Neural crest cell (in vitro differentiated cells): Measurements from ENCODE around the gene TMEM154. TPM values are rescaled to one million over a fixed set of nuclear protein-coding genes. Genes with fewer than 3 reads are reported as not detected.
A peak's percentile ranks its signal among the peaks of the same experiment; 100 is the strongest.

Experiments used
- DNase-seq: peaks from one replicate; pipeline ENCODE4 v3.0.0; 2021; ENCODE audit warnings: low read depth, mixed read lengths, low spot score
- H3K27ac Mint-ChIP-seq: one replicate; pipeline ENCODE4 v1.8.0; 2021; ENCODE audit warnings: mild to moderate bottlenecking, mixed read lengths; ENCODE audit not compliant: unreplicated experiment
- H3K27me3 Mint-ChIP-seq: 2 replicates; pipeline ENCODE4 v1.8.0; 2021; ENCODE audit warnings: low read depth, mild to moderate bottlenecking, mixed read lengths
- H3K36me3 Mint-ChIP-seq: 2 replicates; pipeline ENCODE4 v1.8.0; 2021; ENCODE audit warnings: low read depth, mild to moderate bottlenecking, mixed read lengths
- H3K4me1 Mint-ChIP-seq: 2 replicates; pipeline ENCODE4 v1.8.0; 2021; ENCODE audit warnings: mixed read lengths
- H3K4me3 Mint-ChIP-seq: one replicate; pipeline ENCODE4 v1.8.0; 2021; ENCODE audit warnings: mild to moderate bottlenecking, mixed read lengths
- H3K9me3 Mint-ChIP-seq: 2 replicates; pipeline ENCODE4 v1.8.0; 2021; ENCODE audit warnings: mixed read lengths
- total RNA-seq: library from RNA; stranded (reverse); gene quantifications from 2 replicates; pipeline ENCODE4 v1.2.1, GENCODE V29; 2021
- TF ChIP-seq, protein P1 (sequence below): fragments of 200-600 bp; sonication (generic); conservative IDR thresholded peaks from 2 replicates; pipeline ENCODE4 v1.5.0; 2021; ENCODE audit warnings: antibody characterized with exemption, mild to moderate bottlenecking

The TMEM154 gene
- total RNA-seq, 1 donor from 2014 or later: 0.44 TPM

DNA sequence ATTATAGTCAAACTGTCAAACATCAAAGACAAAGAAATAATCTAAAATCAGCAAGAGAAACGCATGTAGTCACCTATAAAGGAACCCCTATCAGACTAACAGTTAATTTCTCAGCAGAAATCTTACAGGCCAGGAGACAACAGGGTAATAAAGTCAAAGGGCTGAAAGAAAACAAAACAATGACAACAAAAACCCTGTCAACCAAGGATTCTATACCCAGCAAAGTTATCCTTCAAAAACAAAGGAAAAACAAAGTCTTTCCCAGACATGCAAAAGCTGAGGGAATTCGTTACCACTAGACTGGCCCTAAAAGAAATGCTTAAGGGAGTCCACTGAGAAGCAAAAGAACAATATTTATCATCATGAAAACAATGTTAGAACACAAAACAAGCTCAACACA, 22.1 kb downstream of the TMEM154 start:
- TF ChIP-seq, protein P1, sequence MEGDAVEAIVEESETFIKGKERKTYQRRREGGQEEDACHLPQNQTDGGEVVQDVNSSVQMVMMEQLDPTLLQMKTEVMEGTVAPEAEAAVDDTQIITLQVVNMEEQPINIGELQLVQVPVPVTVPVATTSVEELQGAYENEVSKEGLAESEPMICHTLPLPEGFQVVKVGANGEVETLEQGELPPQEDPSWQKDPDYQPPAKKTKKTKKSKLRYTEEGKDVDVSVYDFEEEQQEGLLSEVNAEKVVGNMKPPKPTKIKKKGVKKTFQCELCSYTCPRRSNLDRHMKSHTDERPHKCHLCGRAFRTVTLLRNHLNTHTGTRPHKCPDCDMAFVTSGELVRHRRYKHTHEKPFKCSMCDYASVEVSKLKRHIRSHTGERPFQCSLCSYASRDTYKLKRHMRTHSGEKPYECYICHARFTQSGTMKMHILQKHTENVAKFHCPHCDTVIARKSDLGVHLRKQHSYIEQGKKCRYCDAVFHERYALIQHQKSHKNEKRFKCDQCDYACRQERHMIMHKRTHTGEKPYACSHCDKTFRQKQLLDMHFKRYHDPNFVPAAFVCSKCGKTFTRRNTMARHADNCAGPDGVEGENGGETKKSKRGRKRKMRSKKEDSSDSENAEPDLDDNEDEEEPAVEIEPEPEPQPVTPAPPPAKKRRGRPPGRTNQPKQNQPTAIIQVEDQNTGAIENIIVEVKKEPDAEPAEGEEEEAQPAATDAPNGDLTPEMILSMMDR: no peak
- Mint-ChIP-seq H3K36me3 (peaks cover 14% of the 10 kb centered on the region), H3K4me3 (no peak overlapping the region), H3K27me3 (no peaks in the 10 kb centered on the region), H3K4me1 (no peaks in the 10 kb centered on the region), H3K9me3 (peaks cover 11% of the 10 kb centered on the region), H3K27ac (no peak overlapping the region)
- DNase-seq: no peak

DNA sequence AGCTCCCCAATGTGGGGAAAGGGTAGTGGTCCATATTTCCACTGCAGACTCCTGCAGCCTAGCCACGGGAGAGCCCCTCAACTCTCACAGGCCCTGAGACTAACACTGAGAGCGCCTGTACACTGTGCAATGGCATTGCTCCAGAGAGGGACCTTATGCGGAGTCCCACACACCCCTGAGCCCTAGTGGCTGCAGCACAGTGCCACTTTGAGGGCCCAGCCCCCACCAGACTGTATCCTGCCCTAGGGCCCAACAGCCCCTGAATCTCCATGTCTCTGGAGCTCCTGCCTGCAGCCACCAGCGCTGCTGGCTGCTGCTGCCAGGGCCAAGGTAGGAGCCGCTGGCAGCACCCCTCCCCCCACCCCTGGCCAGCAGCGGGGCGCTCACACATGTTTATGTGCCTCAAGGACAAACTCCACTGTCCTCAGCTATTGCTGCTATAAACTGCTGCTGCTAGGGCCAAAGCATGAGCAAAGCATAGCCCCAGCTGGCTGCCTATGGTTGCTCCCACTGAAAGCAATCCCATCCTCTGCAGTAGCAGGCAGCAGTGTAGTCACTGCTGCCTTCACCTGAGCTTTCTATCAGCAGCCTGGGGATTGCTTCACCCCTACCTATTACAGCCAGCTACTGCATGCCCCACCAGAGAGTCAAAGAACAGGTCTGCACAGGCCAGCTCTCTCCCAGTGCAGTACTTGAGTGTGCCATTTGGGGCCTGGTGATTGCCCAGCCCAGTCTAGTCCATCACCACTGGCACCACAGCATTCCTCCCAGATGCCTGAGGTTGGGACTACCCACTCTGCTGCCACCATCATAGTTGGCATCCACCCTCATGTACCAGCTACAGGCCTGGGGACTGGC, 24.3 kb downstream of the TMEM154 start:
- Mint-ChIP-seq H3K4me1 (peaks cover 2% of the 10 kb centered on the region), H3K27ac (no peak overlapping the region), H3K4me3 (no peak overlapping the region), H3K36me3 (peaks cover 14% of the 10 kb centered on the region), H3K9me3 (peaks cover 11% of the 10 kb centered on the region), H3K27me3 (no peaks in the 10 kb centered on the region)
- TF ChIP-seq, protein P1: no peak
- no peak for DNase-seq

DNA sequence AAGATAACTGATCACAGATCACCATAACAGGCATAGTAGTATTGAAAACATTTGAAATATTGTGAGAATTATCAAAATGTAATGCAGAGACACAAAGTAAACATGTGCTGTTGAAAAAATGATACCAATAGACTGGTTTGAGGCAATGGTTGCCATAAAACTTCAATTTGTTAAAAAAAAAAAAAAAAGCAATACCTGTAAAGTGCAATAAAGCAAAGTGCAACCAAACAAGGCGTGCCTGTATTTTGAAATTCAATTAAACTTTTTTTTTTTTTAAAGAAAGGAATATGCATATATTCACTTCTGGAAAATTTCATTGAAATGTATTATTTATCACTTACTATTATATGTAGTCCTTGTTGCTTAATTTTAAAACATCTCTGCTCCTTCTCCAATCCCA, 27.7 kb downstream of the TMEM154 start:
- peaks cover 8% of the 10 kb centered on the region for H3K4me1 Mint-ChIP-seq
- H3K36me3 Mint-ChIP-seq: peaks cover 7% of the 10 kb centered on the region
- H3K27ac Mint-ChIP-seq: no peak overlapping the region
- TF ChIP-seq, protein P1: no peak
- peaks cover 2% of the 10 kb centered on the region for H3K9me3 Mint-ChIP-seq
- H3K4me3 Mint-ChIP-seq: no peak overlapping the region
- no peak for DNase-seq
- no peaks in the 10 kb centered on the region for H3K27me3 Mint-ChIP-seq

DNA sequence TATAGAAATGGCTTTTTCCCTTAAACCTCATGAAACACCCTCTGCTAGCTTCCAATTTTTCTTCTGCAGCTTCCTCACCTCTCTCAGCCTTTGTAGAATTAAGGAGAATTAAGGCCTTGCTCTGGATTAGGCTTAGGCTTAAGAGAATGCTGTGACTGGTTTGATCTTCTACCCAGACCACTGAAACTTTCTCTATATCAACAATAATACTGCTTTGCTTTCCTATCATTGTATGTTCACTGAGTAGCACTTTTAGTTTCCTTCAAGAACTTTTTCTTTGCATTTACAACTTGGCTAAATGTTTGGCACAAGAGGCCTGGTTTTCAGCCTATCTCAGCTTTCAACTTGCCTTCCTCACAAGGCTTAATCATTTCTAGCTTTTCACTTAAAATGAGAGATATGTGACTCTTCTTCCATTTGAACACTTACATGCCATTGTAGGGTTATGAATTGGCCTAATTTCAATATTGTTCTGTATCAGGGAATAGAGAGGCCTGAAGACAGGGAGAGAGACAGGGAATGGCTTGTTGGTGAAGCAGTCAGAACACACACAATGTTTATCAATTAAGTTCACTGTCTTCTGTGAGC, 28.2 kb downstream of the TMEM154 start:
- DNase-seq: no peak
- Mint-ChIP-seq H3K9me3 (no peaks in the 10 kb centered on the region), H3K4me1 (peaks cover 12% of the 10 kb centered on the region), H3K4me3 (no peak overlapping the region), H3K27ac (no peak overlapping the region), H3K27me3 (no peaks in the 10 kb centered on the region), H3K36me3 (peaks cover 3% of the 10 kb centered on the region)
- TF ChIP-seq, protein P1: no peak

DNA sequence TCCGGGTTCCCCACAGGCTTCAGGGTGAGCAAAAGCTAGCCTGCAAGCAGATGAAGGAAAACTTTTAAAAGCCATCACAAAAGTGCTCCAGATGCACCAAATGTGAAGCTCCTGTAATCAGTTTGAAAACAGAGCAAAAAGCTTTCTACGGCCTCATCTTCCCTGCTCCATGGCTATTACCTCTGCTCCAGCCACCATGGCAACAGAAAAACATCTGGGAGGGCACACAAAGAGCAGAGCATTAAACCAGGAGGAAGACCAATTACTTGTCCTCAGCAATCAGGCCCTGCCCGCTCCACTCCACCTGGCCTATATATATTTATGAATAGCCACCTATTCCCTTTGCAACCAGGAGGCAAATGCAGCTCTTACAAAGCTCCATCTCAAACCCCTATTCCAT, 33.6 kb downstream of the TMEM154 start:
- Mint-ChIP-seq H3K36me3 (no peaks in the 10 kb centered on the region), H3K27ac (peak overlapping the region; percentile 91), H3K4me3 (no peak overlapping the region), H3K9me3 (no peaks in the 10 kb centered on the region), H3K27me3 (no peaks in the 10 kb centered on the region), H3K4me1 (peaks cover 41% of the 10 kb centered on the region)
- DNase-seq: no peak
- TF ChIP-seq, protein P1: no peak
